Sigmoid colon (tissue), 7 donors: ENCODE results near the gene HTR6. TPM values are rescaled to one million over a fixed set of nuclear protein-coding genes. Genes with fewer than 3 reads are reported as not detected.
A peak's percentile ranks its signal among the peaks of the same experiment; 100 is the strongest.

ENCODE experiments used
- DNase-seq: peaks from one replicate; pipeline ENCODE4 v3.0.0-alpha.2; 2019
- H3K27ac ChIP-seq, 4 donors: fragments of 200-600 bp; sonication (generic); one replicate each; pipeline ENCODE4 v1.5.1; 2016 to 2019; ENCODE audit warnings: mild to moderate bottlenecking in 1 of 4
- H3K27me3 ChIP-seq, 3 donors: fragments of 200-600 bp; sonication (generic); one replicate each; pipeline ENCODE4 v1.5.1; 2019; ENCODE audit warnings: mild to moderate bottlenecking in 1 of 3
- H3K36me3 ChIP-seq, 4 donors: fragments of 200-600 bp; sonication (generic); one replicate each; pipeline ENCODE4 v1.5.1; 2016 to 2019
- H3K4me1 ChIP-seq, 4 donors: fragments of 200-600 bp; sonication (generic); one replicate each; pipeline ENCODE4 v1.5.1; 2017 to 2019
- H3K4me3 ChIP-seq, 4 donors: fragments of 200-600 bp; sonication (generic); one replicate each; pipeline ENCODE4 v1.5.1; 2017 to 2019; ENCODE audit warnings: mild to moderate bottlenecking in 2 of 4, moderate library complexity in 1 of 4
- H3K9me3 ChIP-seq, 4 donors: fragments of 200-600 bp in 3 of 4; sonication (generic) in 3 of 4; one replicate each; pipeline versions ENCODE4 v1.5.1 to v1.6.1; 2013 to 2019
- EP300 ChIP-seq, 4 donors: sonication (generic); formaldehyde crosslinking; IDR thresholded peaks; one replicate each; pipeline ENCODE4 v1.6.1; 2017; ENCODE audit warnings: antibody characterized with exemption in 4 of 4
- POLR2A ChIP-seq, 2 donors: fragments of 450-650 bp; IDR thresholded peaks; one replicate each; pipeline ENCODE4 v1.6.1; 2016; ENCODE audit warnings: antibody characterized with exemption in 2 of 2, mild to moderate bottlenecking in 2 of 2, moderate library complexity in 2 of 2
- POLR2AphosphoS5 ChIP-seq, 4 donors: sonication (generic); formaldehyde crosslinking; IDR thresholded peaks; one replicate each; pipeline ENCODE4 v1.6.1; 2017; ENCODE audit warnings: antibody characterized with exemption in 4 of 4
- WGBS, 2 donors: extraction: QIAGEN DNeasy Blood & Tissue Kit; methylation state at CpG; one replicate each; pipeline ENCODE4 v1.1.7; 2013; 5-methylcytosine and 5-hydroxymethylcytosine counted together
- intact Hi-C: fragments of 100-400 bp; cut with DNase I; formaldehyde crosslinking; loops from one replicate; pipeline ENCODE4 v1.15.1; 2023
- polyA plus RNA-seq, 3 donors: library from polyadenylated mRNA; stranded (reverse); fragments of 200-250 nt; gene quantifications; one replicate each; pipeline ENCODE4 v1.2.3, GENCODE V29; 2013
- total RNA-seq, 4 donors: library from RNA; depleted of rRNA; stranded (reverse); fragments of >200 nt; gene quantifications; one replicate each; pipeline ENCODE4 v1.1.0, GENCODE V29; 2016
- TF ChIP-seq, protein P1 (sequence below), 4 experiments: fragments of 450-650 bp in 3 of 4; fragments of 200-600 bp in 1 of 4; IDR thresholded peaks; one replicate each; pipeline ENCODE4 v1.5.1; 2016 to 2019; ENCODE audit warnings: antibody characterized with exemption in 4 of 4, mild to moderate bottlenecking in 3 of 4, moderate library complexity in 2 of 4
- donor health status: healthy with polysubstance abuse.
- donor health status: Bipolar disorder and iron deficiency.
- donor health status: healthy.

The HTR6 gene
- total and polyA plus RNA-seq, 7 donors: 0.15 TPM; not detected in 6

DNA sequence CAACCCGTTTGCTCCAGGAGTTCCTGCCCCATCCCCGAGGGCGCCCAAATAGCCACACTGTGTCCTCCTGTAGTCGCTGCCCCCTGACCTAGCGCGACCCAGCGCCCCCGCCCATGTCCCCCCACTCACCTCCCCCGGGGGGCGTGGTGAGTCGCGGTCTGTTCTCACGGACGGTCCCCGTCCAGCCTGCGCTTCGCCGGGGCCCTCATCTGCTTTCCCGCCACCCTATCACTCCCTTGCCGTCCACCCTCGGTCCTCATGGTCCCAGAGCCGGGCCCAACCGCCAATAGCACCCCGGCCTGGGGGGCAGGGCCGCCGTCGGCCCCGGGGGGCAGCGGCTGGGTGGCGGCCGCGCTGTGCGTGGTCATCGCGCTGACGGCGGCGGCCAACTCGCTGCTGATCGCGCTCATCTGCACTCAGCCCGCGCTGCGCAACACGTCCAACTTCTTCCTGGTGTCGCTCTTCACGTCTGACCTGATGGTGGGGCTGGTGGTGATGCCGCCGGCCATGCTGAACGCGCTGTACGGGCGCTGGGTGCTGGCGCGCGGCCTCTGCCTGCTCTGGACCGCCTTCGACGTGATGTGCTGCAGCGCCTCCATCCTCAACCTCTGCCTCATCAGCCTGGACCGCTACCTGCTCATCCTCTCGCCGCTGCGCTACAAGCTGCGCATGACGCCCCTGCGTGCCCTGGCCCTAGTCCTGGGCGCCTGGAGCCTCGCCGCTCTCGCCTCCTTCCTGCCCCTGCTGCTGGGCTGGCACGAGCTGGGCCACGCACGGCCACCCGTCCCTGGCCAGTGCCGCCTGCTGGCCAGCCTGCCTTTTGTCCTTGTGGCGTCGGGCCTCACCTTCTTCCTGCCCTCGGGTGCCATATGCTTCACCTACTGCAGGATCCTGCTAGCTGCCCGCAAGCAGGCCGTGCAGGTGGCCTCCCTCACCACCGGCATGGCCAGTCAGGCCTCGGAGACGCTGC is 1.1 kb downstream of the HTR6 start:
- peaks cover 22 to 62% (median 34%) of the 10 kb centered on the region in 3 donors for H3K27me3 ChIP-seq
- intact Hi-C loops: no loop called here
- WGBS, 2 donors: 14 to 17% methylated on average over 84 of the region's 84 CpGs

DNA sequence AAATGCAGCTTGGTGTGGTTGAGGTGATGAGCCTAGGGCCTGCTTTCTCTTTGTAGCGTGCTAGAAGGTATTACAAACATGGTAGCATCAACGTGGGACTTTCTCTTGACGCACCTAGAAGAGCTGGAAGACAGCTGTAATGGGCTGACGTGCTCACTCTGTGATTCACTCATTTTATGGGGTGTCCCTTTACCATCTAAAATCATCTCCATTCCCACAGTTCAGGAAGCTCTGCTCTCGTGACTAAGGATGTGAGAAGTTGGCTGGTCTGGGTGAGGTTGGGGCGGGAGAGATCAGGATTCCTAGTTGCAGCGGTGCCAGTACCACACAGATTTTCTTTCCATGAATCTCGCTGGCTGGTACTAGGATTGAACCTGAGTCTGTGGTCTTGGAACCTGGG is 4.2 kb downstream of the HTR6 start:
- WGBS, 2 donors: 72 to 81% methylated on average over 8 of the region's 8 CpGs
- Histone ChIP-seq H3K4me1 (peaks cover 0 to 16% (median 16%) of the 10 kb centered on the region in 4 donors), H3K9me3 (no peaks in the 10 kb centered on the region), H3K36me3 (no peaks in the 10 kb centered on the region), H3K4me3 (no peak overlapping the region), H3K27me3 (peaks cover 22 to 63% (median 32%) of the 10 kb centered on the region in 3 donors), H3K27ac (no peak overlapping the region)
- TF ChIP-seq POLR2A (IDR thresholded peaks at IDR 0.05): no peak
- no peak for TF ChIP-seq POLR2AphosphoS5 (IDR thresholded peaks at IDR 0.05)
- no peak for TF ChIP-seq EP300 (IDR thresholded peaks at IDR 0.05)
- TF ChIP-seq, protein P1, sequence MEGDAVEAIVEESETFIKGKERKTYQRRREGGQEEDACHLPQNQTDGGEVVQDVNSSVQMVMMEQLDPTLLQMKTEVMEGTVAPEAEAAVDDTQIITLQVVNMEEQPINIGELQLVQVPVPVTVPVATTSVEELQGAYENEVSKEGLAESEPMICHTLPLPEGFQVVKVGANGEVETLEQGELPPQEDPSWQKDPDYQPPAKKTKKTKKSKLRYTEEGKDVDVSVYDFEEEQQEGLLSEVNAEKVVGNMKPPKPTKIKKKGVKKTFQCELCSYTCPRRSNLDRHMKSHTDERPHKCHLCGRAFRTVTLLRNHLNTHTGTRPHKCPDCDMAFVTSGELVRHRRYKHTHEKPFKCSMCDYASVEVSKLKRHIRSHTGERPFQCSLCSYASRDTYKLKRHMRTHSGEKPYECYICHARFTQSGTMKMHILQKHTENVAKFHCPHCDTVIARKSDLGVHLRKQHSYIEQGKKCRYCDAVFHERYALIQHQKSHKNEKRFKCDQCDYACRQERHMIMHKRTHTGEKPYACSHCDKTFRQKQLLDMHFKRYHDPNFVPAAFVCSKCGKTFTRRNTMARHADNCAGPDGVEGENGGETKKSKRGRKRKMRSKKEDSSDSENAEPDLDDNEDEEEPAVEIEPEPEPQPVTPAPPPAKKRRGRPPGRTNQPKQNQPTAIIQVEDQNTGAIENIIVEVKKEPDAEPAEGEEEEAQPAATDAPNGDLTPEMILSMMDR (IDR thresholded peaks at IDR 0.05): no peak
- intact Hi-C loops: no loop called here
- no peak for DNase-seq

More for the DNA sequence above, 1.1 kb downstream of the HTR6 start:
- Histone ChIP-seq H3K36me3 (no peaks in the 10 kb centered on the region), H3K4me1 (peaks cover 0 to 19% (median 16%) of the 10 kb centered on the region in 4 donors), H3K27ac (no peak overlapping the region), H3K4me3 (peak overlapping the region in 2 of 4 donors; percentile 33 to 35), H3K9me3 (no peaks in the 10 kb centered on the region)
- no peak for TF ChIP-seq POLR2AphosphoS5 (IDR thresholded peaks at IDR 0.05)
- no peak for TF ChIP-seq EP300 (IDR thresholded peaks at IDR 0.05)
- TF ChIP-seq, protein P1 (IDR thresholded peaks at IDR 0.05): no peak
- no peak for TF ChIP-seq POLR2A (IDR thresholded peaks at IDR 0.05)
- no peak for DNase-seq

DNA sequence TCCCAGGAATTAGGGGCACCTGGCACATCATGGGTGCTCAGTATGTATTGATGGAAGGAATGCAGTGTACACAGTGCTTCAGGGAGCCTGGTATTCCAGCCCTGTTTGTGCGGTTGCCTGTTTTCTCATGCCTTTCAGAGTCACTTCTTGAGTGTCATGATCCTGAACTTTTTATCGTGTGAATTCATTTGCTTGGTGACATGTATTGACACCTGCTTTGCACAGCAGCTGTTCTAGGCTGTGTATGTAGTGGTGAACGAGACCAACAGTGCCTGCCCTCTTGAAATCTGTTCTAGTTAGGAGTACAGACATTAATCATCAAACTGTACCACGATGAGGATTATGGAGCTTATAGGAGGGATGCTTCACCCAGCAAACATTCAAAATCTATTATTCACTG is 6.1 kb downstream of the HTR6 start:
- WGBS, 2 donors: 50 to 75% methylated on average over 4 of the region's 4 CpGs
- H3K27me3 ChIP-seq: peaks cover 7 to 44% (median 13%) of the 10 kb centered on the region in 3 donors
- H3K27ac ChIP-seq: no peak overlapping the region
- H3K4me3 ChIP-seq: no peak overlapping the region
- DNase-seq: no peak
- TF ChIP-seq POLR2A (IDR thresholded peaks at IDR 0.05) (no peak), POLR2AphosphoS5 (IDR thresholded peaks at IDR 0.05) (no peak), EP300 (IDR thresholded peaks at IDR 0.05) (no peak)
- TF ChIP-seq, protein P1 (IDR thresholded peaks at IDR 0.05): no peak
- peaks cover 0 to 2% (median 2%) of the 10 kb centered on the region in 4 donors for H3K4me1 ChIP-seq
- H3K9me3 ChIP-seq: no peaks in the 10 kb centered on the region
- H3K36me3 ChIP-seq: no peaks in the 10 kb centered on the region
- intact Hi-C loops: no loop called here

DNA sequence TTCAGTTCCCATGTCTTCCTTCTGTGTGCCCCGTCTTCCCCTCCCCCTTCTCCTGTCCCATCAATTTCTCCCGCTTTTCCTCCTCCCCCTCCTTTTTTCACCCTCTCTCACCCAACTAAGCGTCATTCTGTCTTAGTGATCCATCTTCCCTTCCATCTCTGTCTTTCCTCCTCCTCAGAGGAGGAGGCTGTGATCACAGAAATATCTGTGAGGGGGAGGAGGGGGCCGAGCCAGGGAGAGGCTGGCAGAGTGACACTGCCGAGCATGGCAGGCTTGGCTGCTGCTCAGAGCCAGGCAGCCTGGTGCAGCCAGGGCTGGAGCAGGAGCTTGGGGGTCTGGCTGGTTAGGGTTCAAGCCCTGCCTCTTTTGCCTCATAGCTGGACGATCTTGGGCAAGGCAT is 7.6 kb downstream of the HTR6 start:
- DNase-seq: no peak
- no peak overlapping the region for H3K4me3 ChIP-seq
- peaks cover 0 to 30% (median 0%) of the 10 kb centered on the region in 3 donors for H3K27me3 ChIP-seq
- no peak overlapping the region for H3K27ac ChIP-seq
- H3K4me1 ChIP-seq: no peaks in the 10 kb centered on the region
- no peak for TF ChIP-seq POLR2AphosphoS5 (IDR thresholded peaks at IDR 0.05)
- TF ChIP-seq, protein P1 (IDR thresholded peaks at IDR 0.05): no peak
- no peak for TF ChIP-seq POLR2A (IDR thresholded peaks at IDR 0.05)
- TF ChIP-seq EP300 (IDR thresholded peaks at IDR 0.05): no peak
- H3K36me3 ChIP-seq: no peaks in the 10 kb centered on the region
- 52 to 64% methylated on average over 6 of the region's 6 CpGs for WGBS, 2 donors
- no peaks in the 10 kb centered on the region for H3K9me3 ChIP-seq
- intact Hi-C loops: no loop called here
